Muscle layer of colon (tissue), 2 donors: Measurements from ENCODE around the gene YOD1.

Experiments
- H3K27ac ChIP-seq: one replicate; pipeline ENCODE4 v1.7.0; 2013; ENCODE audit warnings: low read depth, mild to moderate bottlenecking, low read length, moderate library complexity
- H3K27me3 ChIP-seq, 2 donors: one replicate each; pipeline ENCODE4 v1.7.0; 2013; ENCODE audit warnings: low read length in 2 of 2, mild to moderate bottlenecking in 2 of 2; ENCODE audit not compliant: insufficient read depth in 2 of 2, control insufficient read depth in 1 of 2
- H3K36me3 ChIP-seq: one replicate; pipeline ENCODE4 v1.7.0; 2013; ENCODE audit warnings: mild to moderate bottlenecking, low read length; ENCODE audit not compliant: insufficient read depth
- H3K4me1 ChIP-seq: one replicate; pipeline ENCODE4 v1.7.0; 2013; ENCODE audit warnings: mild to moderate bottlenecking, low read length; ENCODE audit not compliant: insufficient read depth
- H3K4me3 ChIP-seq, 2 donors: one replicate each; pipeline ENCODE4 v1.7.0; 2013; ENCODE audit warnings: low read length in 2 of 2, low read depth in 1 of 2, mild to moderate bottlenecking in 1 of 2, moderate library complexity in 1 of 2
- H3K9ac ChIP-seq: one replicate; pipeline ENCODE4 v1.7.0; 2013; ENCODE audit warnings: low read length
- H3K9me3 ChIP-seq: one replicate; pipeline ENCODE4 v1.7.0; 2013; ENCODE audit warnings: mild to moderate bottlenecking, low read length
- donor health status: abdominal sarcoma.
- donor health status: Adenocarcinoma of cecum.

Gene YOD1

DNA sequence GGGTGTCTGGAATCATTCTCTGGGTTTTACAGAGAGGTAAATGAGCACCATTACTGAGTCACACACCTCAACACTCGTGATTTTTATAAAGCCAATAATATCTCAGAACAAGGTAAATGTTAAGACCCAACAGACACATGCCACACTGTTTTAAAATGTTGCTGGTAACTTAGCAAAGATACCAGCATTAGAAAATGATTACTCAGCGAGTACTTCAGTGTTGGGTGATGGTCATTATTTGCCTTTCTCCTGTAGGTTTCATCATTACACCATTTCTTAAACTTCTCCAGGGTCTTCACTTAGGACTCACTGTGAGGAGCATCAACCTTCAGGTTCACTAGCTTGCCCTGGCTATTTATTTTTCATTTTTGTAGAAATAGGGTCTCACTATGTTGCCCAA lies 30.8 kb upstream of the YOD1 start:
- Histone ChIP-seq H3K27ac (no peak overlapping the region), H3K9ac (no peak overlapping the region), H3K36me3 (no peaks in the 10 kb centered on the region), H3K4me1 (peaks cover 11% of the 10 kb centered on the region), H3K9me3 (no peaks in the 10 kb centered on the region), H3K27me3 (no peaks in the 10 kb centered on the region), H3K4me3 (no peak overlapping the region)

DNA sequence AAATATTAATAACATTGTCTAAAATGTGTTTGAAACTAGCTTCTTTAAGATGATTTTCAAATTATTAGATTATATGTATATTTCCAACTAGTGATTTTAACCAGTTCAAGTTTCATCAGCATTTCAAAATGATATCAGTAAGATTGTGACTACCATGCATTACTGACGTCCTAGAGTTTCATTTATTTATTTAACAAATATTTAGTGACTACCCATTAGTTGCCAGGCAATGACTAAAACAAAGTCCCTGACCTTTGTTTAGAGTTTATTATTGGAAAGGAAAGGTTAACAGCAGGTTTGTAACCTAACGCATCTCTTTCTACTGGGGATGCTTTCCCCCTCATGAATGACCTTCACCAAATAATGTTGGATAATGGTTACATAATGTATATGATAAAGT lies 30.1 kb upstream of the YOD1 start:
- Histone ChIP-seq H3K9me3 (no peaks in the 10 kb centered on the region), H3K4me3 (no peak overlapping the region), H3K27me3 (no peaks in the 10 kb centered on the region), H3K27ac (no peak overlapping the region), H3K36me3 (no peaks in the 10 kb centered on the region), H3K9ac (no peak overlapping the region), H3K4me1 (peaks cover 14% of the 10 kb centered on the region)

DNA sequence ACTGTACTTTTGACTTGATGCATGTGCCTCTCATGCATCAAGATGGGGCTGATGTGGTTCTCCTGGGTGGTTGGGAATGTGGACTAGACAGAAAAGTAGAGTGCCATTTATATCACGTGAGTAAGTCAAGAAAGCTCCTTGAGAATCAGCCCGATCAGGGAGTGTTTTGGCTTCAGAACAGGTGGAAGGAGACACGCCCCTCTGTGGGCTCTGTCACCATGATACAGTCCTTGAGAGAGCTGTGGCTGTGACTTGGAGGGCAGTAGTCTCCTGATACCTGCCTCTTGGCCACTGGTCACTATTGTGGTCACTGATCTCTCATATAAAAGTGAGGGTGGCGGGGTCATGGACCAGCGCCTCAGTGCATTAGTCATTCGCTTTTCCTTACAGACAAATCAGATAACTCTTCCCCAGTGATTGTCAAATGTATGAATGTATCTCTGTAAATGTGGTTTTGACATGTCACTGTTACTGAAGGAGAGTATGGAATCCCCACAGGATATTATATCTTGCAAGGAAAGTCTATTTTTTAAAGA lies 28.8 kb upstream of the YOD1 start:
- peaks cover 14% of the 10 kb centered on the region for H3K4me1 ChIP-seq
- H3K27ac ChIP-seq = no peak overlapping the region
- H3K9ac ChIP-seq = no peak overlapping the region
- H3K27me3 ChIP-seq = no peaks in the 10 kb centered on the region
- H3K36me3 ChIP-seq = no peaks in the 10 kb centered on the region
- no peak overlapping the region for H3K4me3 ChIP-seq
- no peaks in the 10 kb centered on the region for H3K9me3 ChIP-seq

DNA sequence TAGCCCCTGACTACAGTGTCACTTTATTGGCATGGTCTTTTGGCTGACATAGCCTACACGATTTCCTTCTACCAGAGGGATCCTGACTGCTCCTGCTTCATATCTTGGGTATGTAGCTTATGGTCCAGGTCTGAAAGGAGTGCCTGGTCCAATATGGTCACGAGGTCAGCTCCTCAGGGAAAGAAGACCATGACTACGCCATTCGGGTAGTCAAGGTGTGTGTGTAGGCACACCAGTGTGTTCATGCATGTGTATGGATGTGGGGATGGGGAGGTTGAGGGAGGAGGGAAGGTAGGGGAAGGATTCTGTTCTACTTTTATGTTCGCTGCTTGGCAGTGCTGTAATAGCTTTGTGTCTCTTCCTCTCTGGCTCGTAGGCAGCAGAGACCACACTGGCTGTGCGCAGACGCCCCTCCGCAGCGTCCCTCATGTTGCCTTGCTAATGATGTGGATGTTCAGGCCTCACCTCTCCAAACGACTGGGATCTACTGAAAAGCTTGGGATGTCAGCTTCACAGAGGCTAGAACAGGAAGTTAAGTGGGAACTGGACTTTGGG lies 27.6 kb upstream of the YOD1 start:
- Histone ChIP-seq H3K9me3 (no peaks in the 10 kb centered on the region), H3K27me3 (no peaks in the 10 kb centered on the region), H3K4me3 (no peak overlapping the region), H3K4me1 (peaks cover 14% of the 10 kb centered on the region), H3K27ac (no peak overlapping the region), H3K9ac (no peak overlapping the region), H3K36me3 (peaks cover 5% of the 10 kb centered on the region)

DNA sequence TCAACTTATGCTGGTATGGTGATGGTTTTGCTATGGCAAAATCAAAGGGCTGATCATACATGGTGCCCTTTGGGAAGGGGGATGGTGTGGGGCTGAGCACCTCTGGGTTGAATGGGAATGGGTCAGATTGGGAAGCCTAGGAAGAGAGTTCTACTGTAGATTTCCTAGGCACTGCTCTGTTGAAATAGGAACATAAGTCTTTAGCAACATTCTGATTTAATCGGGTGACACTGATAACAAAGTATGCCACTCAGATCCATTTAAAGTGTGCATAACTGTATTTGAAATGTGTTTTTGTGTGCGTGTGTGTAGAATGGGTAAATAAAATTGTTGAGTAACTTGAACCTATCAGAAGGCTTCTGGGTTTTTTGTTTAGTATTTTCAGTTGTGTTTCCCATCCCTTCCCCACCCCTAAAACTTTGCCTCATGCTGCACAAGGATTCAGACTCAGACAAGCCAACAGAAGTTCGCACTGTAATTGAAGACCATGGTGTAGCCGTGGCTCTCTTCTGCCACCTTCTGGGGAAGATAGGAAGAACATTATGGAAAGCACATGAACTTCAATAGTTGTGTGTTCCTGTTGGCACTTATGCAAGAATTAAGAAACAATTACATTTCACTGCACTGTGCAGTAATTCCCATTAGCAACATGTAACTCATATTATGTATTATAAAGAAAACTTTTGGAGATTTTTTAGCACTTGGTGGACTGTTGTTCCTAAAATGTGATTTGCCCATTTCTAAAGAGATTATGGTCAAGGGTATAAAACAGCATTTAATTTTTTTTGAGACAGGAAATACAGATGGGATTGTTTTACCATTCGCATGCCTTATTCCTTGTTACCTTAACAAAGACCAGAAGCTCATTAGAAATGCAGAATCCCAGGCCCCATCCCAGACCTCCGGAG lies 26.7 kb upstream of the YOD1 start:
- H3K27me3 ChIP-seq = no peaks in the 10 kb centered on the region
- H3K4me1 ChIP-seq = peaks cover 14% of the 10 kb centered on the region
- no peak overlapping the region for H3K27ac ChIP-seq
- no peak overlapping the region for H3K4me3 ChIP-seq
- H3K36me3 ChIP-seq = peaks cover 5% of the 10 kb centered on the region
- no peak overlapping the region for H3K9ac ChIP-seq
- no peaks in the 10 kb centered on the region for H3K9me3 ChIP-seq

DNA sequence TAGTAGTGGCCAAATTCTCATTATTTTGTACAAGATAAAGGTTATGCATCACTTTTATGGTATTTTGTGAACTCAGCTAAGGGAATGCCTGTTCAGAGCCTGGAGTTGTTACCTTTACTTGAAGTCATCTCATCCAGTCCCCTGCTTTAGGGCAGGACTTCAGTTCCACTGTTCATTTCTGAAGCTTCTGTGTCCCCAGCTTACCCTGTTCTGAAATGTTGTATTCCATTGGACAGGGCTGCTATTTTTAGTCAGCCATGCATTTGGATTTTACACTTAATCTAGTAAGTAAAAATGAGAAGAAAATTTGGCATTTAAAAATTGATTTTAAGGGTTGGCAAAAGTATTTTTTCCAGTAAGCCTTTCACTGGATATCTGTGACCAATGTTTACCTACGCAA lies 26.0 kb upstream of the YOD1 start:
- peaks cover 14% of the 10 kb centered on the region for H3K4me1 ChIP-seq
- H3K27ac ChIP-seq = no peak overlapping the region
- no peak overlapping the region for H3K4me3 ChIP-seq
- H3K36me3 ChIP-seq = peaks cover 10% of the 10 kb centered on the region
- H3K27me3 ChIP-seq = no peaks in the 10 kb centered on the region
- no peak overlapping the region for H3K9ac ChIP-seq
- H3K9me3 ChIP-seq = no peaks in the 10 kb centered on the region

DNA sequence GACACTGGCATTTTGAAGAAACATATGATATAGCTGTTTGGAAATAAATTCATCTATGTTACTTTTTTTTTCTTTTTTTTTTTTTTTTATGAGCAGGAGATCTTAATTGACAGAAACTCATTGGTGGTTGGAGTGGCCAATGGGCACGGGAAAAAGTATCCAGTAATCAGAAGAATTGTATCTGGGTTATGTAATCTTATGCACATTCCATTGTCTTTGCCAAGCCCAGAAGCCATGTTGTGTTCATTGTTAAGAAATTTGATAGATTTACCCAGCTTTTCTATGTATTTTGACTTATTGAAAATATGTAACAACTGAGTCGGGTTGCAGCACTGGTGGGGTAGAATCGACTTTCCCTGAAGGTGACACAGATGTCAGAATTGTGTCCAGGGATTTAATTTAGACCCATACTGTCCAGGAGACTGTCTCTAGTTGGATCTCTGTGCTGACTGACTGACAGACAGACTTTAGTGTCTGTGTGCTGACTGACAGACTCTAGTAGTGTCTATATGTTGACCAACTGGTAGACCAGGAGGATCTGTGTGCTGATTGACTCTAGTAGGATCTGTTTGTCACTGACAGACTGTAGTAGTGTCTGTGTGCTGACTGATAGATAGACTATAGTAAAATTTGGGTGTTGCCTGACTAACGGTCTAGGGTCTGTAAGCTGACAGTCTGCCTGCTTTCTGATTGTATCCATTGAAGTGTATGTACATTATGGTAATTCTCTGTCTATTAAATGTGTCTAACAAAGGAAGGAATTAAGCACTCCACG lies 25.4 kb upstream of the YOD1 start:
- peaks cover 14% of the 10 kb centered on the region for H3K4me1 ChIP-seq
- H3K36me3 ChIP-seq = peaks cover 15% of the 10 kb centered on the region
- no peak overlapping the region for H3K9ac ChIP-seq
- no peaks in the 10 kb centered on the region for H3K27me3 ChIP-seq
- H3K9me3 ChIP-seq = no peaks in the 10 kb centered on the region
- no peak overlapping the region for H3K27ac ChIP-seq
- H3K4me3 ChIP-seq = no peak overlapping the region

DNA sequence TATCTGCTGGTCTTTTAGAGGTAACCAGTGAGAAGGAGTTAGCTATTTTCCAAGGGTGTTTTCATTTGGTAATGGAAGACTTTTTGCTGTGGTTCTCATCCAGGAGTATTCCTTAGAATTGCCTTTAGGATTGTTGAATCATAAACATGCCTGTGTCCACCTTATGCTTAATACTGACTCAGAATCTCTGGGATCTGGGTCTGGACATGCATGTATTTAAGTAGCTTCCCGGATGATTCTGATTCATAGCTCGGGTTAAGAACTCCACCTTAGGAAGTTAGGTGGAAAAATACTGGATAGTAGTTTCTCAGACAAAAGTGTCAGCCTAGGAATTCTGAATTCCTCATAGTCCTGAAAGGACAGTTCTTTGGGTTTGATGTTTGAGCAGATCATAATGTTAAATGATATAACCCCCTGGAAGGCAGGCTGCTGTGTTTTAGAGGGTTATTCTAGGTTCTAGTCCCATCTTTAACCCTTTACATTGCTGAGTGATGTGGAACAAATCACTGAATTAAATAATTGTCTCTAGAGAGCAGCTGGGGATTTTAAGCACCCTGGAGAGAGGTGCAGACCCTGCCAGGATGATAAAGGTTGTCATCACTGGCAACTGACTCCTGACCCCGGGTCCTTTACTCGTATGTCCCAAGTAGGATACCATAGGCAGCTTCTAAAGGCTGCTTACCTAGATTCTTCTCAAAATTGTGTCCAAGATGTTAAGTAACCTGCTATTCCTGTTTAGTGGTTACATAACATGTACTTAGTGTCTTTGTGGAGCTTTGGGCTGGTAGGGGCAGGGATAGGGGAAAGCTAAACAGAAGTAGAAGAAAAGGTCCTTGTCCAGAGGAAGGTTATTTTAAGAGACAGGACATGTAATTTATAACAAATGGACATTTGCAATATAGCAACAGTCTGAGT lies 23.2 kb upstream of the YOD1 start:
- no peak overlapping the region for H3K27ac ChIP-seq
- H3K4me1 ChIP-seq = peaks cover 14% of the 10 kb centered on the region
- H3K36me3 ChIP-seq = peaks cover 21% of the 10 kb centered on the region
- no peaks in the 10 kb centered on the region for H3K27me3 ChIP-seq
- no peak overlapping the region for H3K9ac ChIP-seq
- no peak overlapping the region for H3K4me3 ChIP-seq
- H3K9me3 ChIP-seq = no peaks in the 10 kb centered on the region

DNA sequence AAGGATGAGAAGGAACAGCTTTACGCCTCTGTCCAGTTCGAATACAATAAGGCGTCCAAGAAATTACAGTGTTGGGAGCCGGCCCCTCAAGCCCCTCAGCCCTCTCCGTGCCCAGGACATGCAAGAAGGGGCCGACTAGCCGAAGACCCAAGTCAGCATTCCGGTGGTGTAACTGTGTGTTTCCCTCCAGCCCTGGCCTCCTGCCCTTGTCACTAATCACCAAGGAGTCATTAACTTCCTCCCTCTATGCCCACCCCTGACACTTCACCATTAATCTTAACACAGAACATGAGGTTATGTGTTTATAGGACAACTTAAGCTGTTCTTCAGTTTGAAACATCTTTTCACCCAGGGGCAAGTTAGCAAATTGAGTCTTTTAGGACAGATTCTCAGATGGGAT lies 21.2 kb upstream of the YOD1 start:
- Histone ChIP-seq H3K9me3 (no peaks in the 10 kb centered on the region), H3K27me3 (no peaks in the 10 kb centered on the region), H3K4me1 (peaks cover 8% of the 10 kb centered on the region), H3K4me3 (no peak overlapping the region), H3K27ac (no peak overlapping the region), H3K36me3 (peaks cover 36% of the 10 kb centered on the region), H3K9ac (no peak overlapping the region)

DNA sequence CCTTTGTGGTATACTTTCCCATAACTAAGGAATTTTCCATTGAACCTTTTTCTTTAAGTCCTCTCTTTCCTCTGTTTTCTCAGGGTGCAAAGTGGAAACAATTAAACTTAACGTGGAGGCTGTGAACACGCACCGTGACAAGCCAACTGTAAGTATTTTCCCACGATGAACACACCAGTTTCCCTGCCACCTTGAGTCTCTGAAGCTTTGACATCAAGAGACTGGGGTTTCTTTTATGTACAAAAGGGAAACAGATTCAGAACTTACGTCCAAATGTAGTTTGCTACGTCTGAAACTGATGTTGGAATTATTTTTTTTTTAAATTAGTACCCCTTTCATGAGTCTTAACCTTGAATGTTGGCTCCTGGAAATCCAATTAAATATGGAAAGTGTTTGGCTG lies 20.4 kb upstream of the YOD1 start:
- Histone ChIP-seq H3K27me3 (no peaks in the 10 kb centered on the region), H3K4me3 (no peak overlapping the region), H3K27ac (no peak overlapping the region), H3K4me1 (no peaks in the 10 kb centered on the region), H3K9me3 (no peaks in the 10 kb centered on the region), H3K36me3 (peaks cover 41% of the 10 kb centered on the region), H3K9ac (no peak overlapping the region)
